Osteocyte (in vitro differentiated cells): Measurements from ENCODE around the gene THOC1. TPM values are rescaled to one million over a fixed set of nuclear protein-coding genes. Genes with fewer than 3 reads are reported as not detected.

Experiments
- DNase-seq: peaks from one replicate; pipeline ENCODE4 v3.0.0; 2021; ENCODE audit warnings: mixed read lengths; ENCODE audit not compliant: unreplicated experiment; ENCODE audit errors: extremely low spot score
- H3K27ac Mint-ChIP-seq: one replicate; pipeline ENCODE4 v1.8.0; 2021; ENCODE audit warnings: mild to moderate bottlenecking, mixed read lengths; ENCODE audit not compliant: unreplicated experiment
- H3K27me3 Mint-ChIP-seq: one replicate; pipeline ENCODE4 v1.8.0; 2021; ENCODE audit warnings: mixed read lengths; ENCODE audit not compliant: unreplicated experiment
- H3K36me3 Mint-ChIP-seq: one replicate; pipeline ENCODE4 v1.8.0; 2021; ENCODE audit warnings: mixed read lengths; ENCODE audit not compliant: unreplicated experiment
- H3K4me1 Mint-ChIP-seq: one replicate; pipeline ENCODE4 v1.8.0; 2021; ENCODE audit warnings: mixed read lengths; ENCODE audit not compliant: unreplicated experiment
- H3K4me3 Mint-ChIP-seq: one replicate; pipeline ENCODE4 v1.8.0; 2021; ENCODE audit warnings: mild to moderate bottlenecking, moderate library complexity, mixed read lengths; ENCODE audit not compliant: unreplicated experiment
- H3K9me3 Mint-ChIP-seq: one replicate; pipeline ENCODE4 v1.8.0; 2021; ENCODE audit warnings: mixed read lengths; ENCODE audit not compliant: unreplicated experiment
- total RNA-seq: library from RNA; stranded (reverse); gene quantifications from 2 replicates; pipeline ENCODE4 v1.2.1, GENCODE V29; 2021
- TF ChIP-seq, protein P1 (sequence below): fragments of 200-600 bp; sonication (generic); IDR thresholded peaks from 2 replicates; pipeline ENCODE4 v1.5.0; 2021; ENCODE audit warnings: antibody characterized with exemption, mild to moderate bottlenecking, moderate library complexity

Gene THOC1
- total RNA-seq, 1 donor from 2014 or later = 39.7 TPM

DNA sequence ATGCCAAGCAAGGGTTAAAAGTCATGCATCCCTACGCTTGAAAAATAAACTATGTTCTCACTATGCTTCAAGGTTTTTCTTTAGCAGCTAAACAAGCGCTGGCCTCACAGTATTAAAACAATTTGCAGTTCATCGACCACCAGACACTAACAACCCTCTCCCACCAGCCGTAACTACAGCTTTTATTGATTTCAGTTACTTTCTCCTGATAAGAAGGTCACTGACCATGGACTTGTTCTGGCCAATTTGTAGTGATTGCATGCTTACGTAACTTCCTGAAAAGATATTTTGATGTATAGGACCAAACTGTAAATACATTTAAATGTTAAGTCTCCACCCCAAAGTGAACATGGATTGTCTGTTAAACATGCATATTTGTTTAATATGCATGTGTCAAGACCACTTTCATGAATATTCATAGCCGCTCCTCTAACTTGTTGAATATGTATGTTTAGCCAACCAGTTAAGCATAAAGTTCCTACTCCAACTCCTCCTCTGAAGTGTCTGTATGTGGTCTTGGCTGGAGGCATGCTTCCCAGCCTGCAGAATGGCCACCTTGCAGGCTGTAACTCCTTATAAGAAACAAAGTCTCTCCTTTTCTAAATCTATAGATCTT lies 1.7 kb upstream of the THOC1 start:
- TF ChIP-seq, protein P1, sequence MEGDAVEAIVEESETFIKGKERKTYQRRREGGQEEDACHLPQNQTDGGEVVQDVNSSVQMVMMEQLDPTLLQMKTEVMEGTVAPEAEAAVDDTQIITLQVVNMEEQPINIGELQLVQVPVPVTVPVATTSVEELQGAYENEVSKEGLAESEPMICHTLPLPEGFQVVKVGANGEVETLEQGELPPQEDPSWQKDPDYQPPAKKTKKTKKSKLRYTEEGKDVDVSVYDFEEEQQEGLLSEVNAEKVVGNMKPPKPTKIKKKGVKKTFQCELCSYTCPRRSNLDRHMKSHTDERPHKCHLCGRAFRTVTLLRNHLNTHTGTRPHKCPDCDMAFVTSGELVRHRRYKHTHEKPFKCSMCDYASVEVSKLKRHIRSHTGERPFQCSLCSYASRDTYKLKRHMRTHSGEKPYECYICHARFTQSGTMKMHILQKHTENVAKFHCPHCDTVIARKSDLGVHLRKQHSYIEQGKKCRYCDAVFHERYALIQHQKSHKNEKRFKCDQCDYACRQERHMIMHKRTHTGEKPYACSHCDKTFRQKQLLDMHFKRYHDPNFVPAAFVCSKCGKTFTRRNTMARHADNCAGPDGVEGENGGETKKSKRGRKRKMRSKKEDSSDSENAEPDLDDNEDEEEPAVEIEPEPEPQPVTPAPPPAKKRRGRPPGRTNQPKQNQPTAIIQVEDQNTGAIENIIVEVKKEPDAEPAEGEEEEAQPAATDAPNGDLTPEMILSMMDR = no peak
- Mint-ChIP-seq H3K27me3 (no peaks in the 10 kb centered on the region), H3K4me1 (peaks cover 29% of the 10 kb centered on the region), H3K4me3 (peak overlapping the region; percentile 90), H3K9me3 (no peaks in the 10 kb centered on the region), H3K36me3 (no peaks in the 10 kb centered on the region), H3K27ac (peak overlapping the region; percentile 35)
- DNase-seq = no peak

DNA sequence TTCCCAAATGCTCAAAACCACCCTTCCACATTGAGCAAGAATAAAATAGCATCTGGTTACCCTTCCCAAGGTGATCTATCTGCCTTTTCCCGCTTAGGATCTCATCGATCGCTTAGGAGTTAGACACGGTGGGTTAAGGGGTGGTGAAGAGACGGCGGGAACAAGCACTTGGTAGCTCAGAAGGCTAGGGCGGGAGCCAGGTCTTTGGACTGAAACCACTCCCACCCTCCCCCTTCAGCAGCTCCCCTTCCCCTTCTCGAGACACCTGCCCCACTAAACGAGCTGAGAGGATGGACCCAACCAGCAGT lies 513 bp downstream of the THOC1 start:
- H3K36me3 Mint-ChIP-seq = peaks cover 11% of the 10 kb centered on the region
- no peak for DNase-seq
- peak overlapping the region; percentile 90 for H3K4me3 Mint-ChIP-seq
- no peaks in the 10 kb centered on the region for H3K9me3 Mint-ChIP-seq
- peak overlapping the region; percentile 99 for H3K27ac Mint-ChIP-seq
- TF ChIP-seq, protein P1 = no peak
- peaks cover 29% of the 10 kb centered on the region for H3K4me1 Mint-ChIP-seq
- H3K27me3 Mint-ChIP-seq = no peaks in the 10 kb centered on the region

DNA sequence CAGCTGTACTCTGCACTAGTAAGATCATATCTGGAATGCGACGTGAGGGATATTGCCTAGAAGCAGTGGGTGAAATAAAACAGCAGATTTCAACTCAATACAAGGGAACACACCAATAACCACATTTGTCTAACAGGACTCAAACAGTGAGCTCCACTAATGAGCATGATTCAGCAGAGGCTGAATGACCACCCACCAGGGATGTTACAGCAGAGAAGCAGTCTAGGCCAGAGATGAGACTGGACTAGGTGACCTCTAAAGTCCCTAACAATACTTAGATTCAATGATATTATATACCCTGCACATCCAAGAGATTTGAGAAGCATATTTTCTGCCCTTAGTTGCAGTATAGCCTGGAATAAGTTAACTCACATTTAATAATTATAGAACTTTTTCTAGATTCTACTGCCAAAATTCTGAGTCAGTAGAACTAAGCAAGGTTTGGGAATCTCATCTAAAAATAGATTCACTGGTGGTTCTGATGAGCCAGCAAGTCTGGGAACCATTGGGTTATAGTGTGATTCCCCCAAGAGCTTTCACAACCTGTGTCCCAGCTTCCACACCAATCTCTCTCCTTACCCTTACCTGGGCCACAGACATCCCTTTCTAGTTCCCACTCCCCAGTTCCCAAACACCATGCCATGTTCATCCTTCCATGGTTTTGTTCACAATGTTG lies 6.3 kb downstream of the THOC1 start:
- H3K36me3 Mint-ChIP-seq = peaks cover 37% of the 10 kb centered on the region
- TF ChIP-seq, protein P1 = no peak
- H3K27ac Mint-ChIP-seq = no peak overlapping the region
- no peaks in the 10 kb centered on the region for H3K9me3 Mint-ChIP-seq
- DNase-seq = no peak
- peaks cover 6% of the 10 kb centered on the region for H3K4me1 Mint-ChIP-seq
- H3K4me3 Mint-ChIP-seq = no peak overlapping the region
- H3K27me3 Mint-ChIP-seq = no peaks in the 10 kb centered on the region

DNA sequence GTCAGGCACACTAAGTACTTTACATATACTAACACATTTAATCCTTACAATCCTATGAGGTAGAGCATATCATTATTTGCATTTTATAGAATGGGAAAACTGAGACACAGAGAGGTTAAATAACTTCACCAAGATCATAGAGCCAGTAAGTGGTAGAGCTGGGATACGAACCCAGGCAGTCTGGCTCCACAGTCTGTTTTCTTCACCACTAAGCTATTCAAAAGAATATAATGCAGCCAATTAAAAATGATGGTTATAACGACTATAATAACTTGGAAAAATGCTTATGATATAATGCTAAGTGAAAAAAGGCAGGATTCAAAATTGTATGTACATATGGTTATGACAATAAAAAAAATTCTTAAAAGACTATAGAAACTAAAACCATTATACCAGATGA lies 7.3 kb downstream of the THOC1 start:
- TF ChIP-seq, protein P1 = no peak
- Mint-ChIP-seq H3K4me3 (no peak overlapping the region), H3K4me1 (no peaks in the 10 kb centered on the region), H3K36me3 (peaks cover 44% of the 10 kb centered on the region), H3K27ac (no peak overlapping the region), H3K27me3 (no peaks in the 10 kb centered on the region), H3K9me3 (no peaks in the 10 kb centered on the region)
- DNase-seq = no peak

DNA sequence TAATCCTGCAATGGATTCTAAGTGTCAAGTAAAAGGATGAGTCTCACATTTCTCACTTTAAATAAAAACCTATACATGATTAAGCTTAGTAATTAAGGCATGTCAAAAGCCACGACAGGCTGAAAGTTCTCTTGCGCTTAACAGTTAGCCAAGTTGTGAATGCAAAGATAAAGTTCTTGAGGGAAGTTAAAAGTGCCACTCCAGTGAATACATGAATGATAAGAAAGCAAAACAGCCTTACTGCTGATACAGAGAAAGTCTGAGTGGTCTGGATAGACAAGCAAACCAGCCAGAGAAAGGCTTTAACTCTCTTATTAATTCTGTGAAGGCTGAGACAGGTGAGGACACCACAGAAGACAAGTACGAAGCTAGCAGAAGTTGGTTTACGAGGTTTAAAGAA lies 12.7 kb downstream of the THOC1 start:
- H3K27ac Mint-ChIP-seq = no peak overlapping the region
- no peaks in the 10 kb centered on the region for H3K9me3 Mint-ChIP-seq
- no peak for DNase-seq
- TF ChIP-seq, protein P1 = no peak
- peaks cover 58% of the 10 kb centered on the region for H3K36me3 Mint-ChIP-seq
- H3K4me1 Mint-ChIP-seq = no peaks in the 10 kb centered on the region
- no peak overlapping the region for H3K4me3 Mint-ChIP-seq
- H3K27me3 Mint-ChIP-seq = no peaks in the 10 kb centered on the region
